HK-2 (cell line): ENCODE measurements around the gene RAB3C.
"Not testable (repeated sequence)": the region's sequence is repeated elsewhere in the genome, so short reads cannot be mapped to it uniquely, and the experiment has no call there.

Source experiments
- DNase-seq: peaks from one replicate; pipeline ENCODE4 v3.0.0-alpha.2; 2018; ENCODE audit not compliant: unreplicated experiment

The RAB3C gene

GRCh38 chr5:58674711-58675110, 91.8 kb downstream of the RAB3C start:
- DNase-seq = no peak

GRCh38 chr5:58675341-58675740, 92.5 kb downstream of the RAB3C start:
- no peak for DNase-seq

DNA sequence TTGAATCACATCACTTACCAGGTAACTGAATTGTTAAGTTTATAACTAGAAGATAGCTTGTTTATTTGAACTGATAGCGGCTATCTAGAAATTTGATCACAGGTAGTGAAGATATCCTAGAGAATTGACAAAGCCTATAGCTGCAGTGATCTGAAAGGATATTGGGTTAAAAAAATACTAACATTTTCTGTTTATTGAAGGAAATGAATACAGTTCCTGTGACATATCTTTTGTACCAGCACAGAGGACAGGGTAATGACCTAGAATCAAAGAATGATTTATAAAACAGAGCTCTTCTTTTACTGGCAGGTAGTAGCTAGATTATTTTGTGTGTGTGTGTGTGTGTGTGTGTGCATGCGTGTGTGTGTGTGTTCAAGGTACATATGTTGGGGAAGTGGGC, 94.8 kb downstream of the RAB3C start:
- no peak for DNase-seq

GRCh38 chr5:58680503-58680902, 97.6 kb downstream of the RAB3C start:
- no peak for DNase-seq

GRCh38 chr5:58681943-58682342, 99.1 kb downstream of the RAB3C start:
- no peak for DNase-seq

DNA sequence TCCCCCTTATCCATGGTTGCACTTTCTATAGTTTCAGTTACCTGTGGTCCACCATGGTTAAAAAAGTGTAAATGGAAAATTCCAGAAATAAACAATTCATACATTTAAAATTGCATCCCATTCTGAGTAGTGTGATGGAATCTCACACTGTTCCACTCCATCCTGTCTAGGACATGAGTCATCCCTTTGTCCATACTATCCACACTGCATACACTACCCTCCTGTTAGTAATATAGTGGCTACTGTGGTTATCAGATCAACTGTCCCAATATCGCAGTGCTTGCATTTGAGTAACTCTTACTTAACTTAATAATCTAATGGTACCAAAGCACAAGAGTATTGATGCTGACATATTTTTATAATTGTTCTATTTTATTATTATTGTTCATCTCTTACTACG, 100.7 kb downstream of the RAB3C start:
- DNase-seq = no peak

DNA sequence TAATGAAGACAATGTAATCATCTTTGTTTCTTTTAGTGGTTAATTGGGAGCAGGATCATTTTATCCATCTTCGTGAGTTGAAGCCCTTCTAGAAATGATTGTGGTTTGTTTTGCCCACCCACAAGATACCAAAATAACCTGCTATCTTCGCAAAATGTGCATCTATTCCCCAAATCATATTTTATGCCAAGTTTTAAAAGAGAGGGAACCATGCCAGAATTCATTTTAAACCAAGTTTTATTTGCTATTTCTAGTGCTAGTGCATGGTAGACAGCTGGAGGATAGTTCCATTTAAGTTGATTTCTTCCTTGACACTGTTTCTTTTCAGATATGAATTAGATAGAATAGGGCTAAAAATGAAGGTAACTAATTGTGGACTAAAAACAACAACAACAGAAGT, 104.2 kb downstream of the RAB3C start:
- DNase-seq = no peak

GRCh38 chr5:58687595-58687994, 104.7 kb downstream of the RAB3C start:
- no peak for DNase-seq

GRCh38 chr5:58699088-58699761, 116.3 kb downstream of the RAB3C start:
- DNase-seq = not testable (repeated sequence)

- no peak for DNase-seq
Observed at GRCh38 chr5:58699762-58700118, 116.9 kb downstream of the RAB3C start.

- DNase-seq = no peak
Observed at GRCh38 chr5:58703925-58704555, 121.2 kb downstream of the RAB3C start.

- DNase-seq = no peak
Observed at GRCh38 chr5:58706736-58707135, 123.9 kb downstream of the RAB3C start.

DNA sequence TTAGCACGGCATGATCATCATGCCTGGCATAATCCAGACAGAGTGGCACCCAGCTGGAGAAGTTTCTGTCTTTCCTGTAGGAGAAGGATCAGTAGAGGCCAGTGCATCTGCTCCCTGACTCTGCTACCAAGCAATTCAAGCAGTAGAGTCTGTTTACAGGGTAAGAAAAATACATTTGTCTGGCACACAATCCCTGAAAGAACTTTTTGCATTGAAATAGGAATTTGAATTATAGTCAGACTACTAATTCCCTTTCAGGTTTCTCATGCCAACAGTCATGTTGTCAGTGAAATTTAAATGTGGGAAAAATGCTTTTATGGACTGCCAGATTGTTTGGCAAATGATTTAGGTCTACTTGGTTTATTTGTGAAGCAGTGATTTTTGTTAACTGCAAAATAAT, 125.6 kb downstream of the RAB3C start:
- DNase-seq = no peak

GRCh38 chr5:58710425-58710824, 127.5 kb downstream of the RAB3C start:
- not testable (repeated sequence) for DNase-seq

DNA sequence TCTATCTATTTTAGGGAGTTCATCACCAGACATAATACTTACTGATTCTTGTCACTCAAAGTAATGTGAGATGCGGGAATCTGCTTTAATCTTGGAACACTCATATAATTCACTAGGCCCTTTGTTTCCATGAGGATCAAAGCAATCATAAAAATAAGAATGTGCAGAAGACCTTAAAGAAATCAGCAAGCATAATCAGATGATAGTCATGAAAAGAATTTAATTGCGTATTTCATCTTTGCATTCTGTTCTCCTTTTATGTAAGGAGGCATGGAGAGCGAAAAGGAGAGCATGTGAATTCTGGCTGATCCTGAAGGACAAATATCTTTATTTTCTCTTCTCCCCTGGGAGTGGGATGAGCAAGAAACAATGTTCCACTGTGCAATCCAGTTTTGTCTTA, 128.0 kb downstream of the RAB3C start:
- no peak for DNase-seq

- no peak for DNase-seq
Observed at GRCh38 chr5:58711965-58712364, 129.1 kb downstream of the RAB3C start.

DNA sequence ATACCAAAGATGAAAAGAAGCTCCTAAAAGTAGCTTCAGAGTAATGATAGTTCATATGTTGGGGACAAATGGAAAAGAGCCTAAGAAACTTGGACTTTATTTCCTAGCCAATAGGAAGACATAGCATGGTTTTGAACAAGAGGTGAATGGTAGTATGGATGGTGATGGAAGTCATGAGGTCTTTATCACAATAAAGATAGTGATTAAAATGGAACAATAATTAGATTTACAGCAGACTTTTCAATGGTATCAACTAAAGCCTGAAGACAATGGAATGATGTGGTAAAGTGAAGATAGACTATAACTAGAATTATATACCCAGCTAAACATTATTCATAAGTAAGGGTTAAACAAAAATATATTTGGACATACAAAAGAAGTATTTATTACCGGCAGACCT, 131.2 kb downstream of the RAB3C start:
- no peak for DNase-seq

- no peak for DNase-seq
Observed at GRCh38 chr5:58715997-58716656, 133.3 kb downstream of the RAB3C start.

GRCh38 chr5:58716713-58717112, 133.8 kb downstream of the RAB3C start:
- no peak for DNase-seq

- no peak for DNase-seq
Observed at GRCh38 chr5:58717303-58718007, 134.6 kb downstream of the RAB3C start.

DNA sequence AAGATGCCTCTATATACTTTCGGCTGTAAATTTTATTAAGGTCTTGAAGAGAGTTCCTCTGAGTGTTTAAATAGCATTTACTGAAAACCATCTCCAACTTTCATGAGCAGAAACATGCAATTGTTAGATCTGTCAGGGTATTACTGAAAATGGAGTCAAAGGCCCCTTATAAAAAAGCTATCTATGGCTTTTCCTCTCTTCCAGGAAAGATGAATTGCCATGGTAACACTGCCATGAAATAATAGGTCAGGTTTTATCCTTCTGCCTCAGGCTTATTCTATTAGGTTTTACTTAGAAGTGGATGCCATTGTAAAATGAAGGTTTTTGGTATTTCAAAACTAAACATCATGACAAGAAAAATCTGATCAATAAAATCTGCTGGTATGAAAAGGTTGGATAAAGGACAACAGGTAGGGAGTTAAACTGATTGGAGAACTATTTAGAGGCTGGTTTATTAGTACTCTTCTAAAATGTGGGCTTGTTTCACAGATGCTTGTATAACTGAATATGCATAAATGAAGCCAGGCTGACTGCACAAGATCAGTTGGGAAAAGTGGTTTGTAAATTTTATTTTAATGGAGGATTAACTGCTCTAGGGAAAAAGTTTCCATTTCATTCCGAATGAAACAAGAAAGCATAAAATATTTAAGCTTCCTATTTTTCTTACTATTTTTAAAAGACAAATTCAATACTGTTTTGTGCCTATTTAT, 135.5 kb downstream of the RAB3C start:
- DNase-seq = no peak

DNA sequence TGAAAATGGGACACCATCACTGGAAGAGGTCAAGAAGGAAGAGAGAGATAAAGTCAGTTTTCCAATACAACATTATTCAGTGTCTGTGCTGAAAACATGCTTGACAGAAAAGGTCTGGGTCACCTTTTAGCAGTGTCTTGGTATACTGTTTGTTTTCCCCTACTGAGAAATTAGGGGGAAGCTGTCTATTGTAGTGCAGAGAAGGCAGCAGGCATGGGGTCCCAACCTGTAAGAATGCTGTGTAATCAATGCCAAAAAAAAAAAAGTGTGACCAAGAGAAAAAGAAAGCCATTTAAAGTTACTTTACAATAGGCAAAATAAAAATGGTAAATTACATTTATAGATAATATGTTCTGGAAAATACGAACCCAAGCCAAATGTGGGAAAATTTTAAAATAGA, 139.3 kb downstream of the RAB3C start:
- no peak for DNase-seq
